Left ventricle myocardium inferior (tissue), 1 donor: Measurements from ENCODE around the gene FHDC1. TPM values are rescaled to one million over a fixed set of nuclear protein-coding genes. Genes with fewer than 3 reads are reported as not detected.

ENCODE experiments used
- DNase-seq: peaks from one replicate; pipeline ENCODE4 v3.0.0-alpha.2; 2020
- H3K27ac ChIP-seq: fragments of 200-600 bp; replicated peaks from 2 replicates; pipeline ENCODE4 v1.8.0; 2021
- H3K27me3 ChIP-seq: fragments of 200-600 bp; 2 replicates; pipeline ENCODE4 v1.8.0; 2021; ENCODE audit warnings: low read depth
- H3K36me3 ChIP-seq: fragments of 200-600 bp; 2 replicates; pipeline ENCODE4 v1.8.0; 2021
- H3K4me1 ChIP-seq: fragments of 200-600 bp; 2 replicates; pipeline ENCODE4 v1.8.0; 2021
- H3K4me3 ChIP-seq: fragments of 200-600 bp; 2 replicates; pipeline ENCODE4 v1.8.0; 2021; ENCODE audit warnings: mild to moderate bottlenecking, moderate library complexity
- H3K9me3 ChIP-seq: fragments of 200-600 bp; replicated peaks from 2 replicates; pipeline ENCODE4 v1.8.0; 2021
- intact Hi-C: fragments of 100-400 bp; cut with micrococcal nuclease; formaldehyde crosslinking; loops from one replicate; pipeline ENCODE4 v1.11.0; 2022
- total RNA-seq: library from RNA; stranded (reverse); fragmentation: NEBNext Ultra II Directional; extraction: Animal tissue kit (Norgen Biotek cat#: 25700); gene quantifications from one replicate; pipeline ENCODE4 v1.2.1, GENCODE V29; 2021
- TF ChIP-seq, protein P1 (sequence below): fragments of 200-600 bp; IDR thresholded peaks from 2 replicates; pipeline ENCODE4 v1.8.0; 2021; ENCODE audit warnings: antibody characterized with exemption, mild to moderate bottlenecking, borderline replicate concordance
- donor health status: DM: no; HTN: yes; CAD: no; lungs with severe emphysema.

The FHDC1 gene
- total RNA-seq, 1 donor from 2014 or later = 0.38 TPM

DNA sequence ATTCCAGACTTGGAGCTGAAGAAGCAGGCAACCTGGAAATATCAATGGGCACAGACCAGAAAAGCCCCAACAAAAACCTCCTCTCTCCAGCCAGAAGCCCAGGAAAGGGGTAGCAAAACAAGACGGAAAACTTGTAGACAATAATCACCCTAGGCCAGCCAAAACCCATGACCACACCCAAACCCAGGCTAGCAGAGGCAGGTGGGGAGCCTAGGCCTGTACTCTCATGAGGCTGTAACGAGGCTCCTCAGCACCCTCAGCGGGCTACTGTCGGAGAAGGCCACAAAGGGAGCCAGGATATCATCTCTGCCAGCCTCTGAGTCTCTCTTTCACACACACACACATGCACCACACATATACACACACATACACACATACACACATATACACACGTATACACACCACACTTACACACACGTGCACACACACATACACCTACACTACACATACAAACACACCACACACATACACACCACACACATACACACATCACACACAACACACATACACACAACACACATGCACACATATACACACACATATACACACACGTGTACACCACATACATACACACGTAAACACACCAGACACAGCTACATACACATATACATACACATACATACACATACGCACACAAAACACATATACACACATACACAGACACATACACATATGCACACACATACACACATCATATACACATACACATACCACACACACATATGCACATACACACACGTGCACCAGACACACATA, 90.6 kb downstream of the FHDC1 start:
- no peak overlapping the region for H3K4me3 ChIP-seq
- no peak overlapping the region for H3K27ac ChIP-seq
- DNase-seq = no peak
- TF ChIP-seq, protein P1, sequence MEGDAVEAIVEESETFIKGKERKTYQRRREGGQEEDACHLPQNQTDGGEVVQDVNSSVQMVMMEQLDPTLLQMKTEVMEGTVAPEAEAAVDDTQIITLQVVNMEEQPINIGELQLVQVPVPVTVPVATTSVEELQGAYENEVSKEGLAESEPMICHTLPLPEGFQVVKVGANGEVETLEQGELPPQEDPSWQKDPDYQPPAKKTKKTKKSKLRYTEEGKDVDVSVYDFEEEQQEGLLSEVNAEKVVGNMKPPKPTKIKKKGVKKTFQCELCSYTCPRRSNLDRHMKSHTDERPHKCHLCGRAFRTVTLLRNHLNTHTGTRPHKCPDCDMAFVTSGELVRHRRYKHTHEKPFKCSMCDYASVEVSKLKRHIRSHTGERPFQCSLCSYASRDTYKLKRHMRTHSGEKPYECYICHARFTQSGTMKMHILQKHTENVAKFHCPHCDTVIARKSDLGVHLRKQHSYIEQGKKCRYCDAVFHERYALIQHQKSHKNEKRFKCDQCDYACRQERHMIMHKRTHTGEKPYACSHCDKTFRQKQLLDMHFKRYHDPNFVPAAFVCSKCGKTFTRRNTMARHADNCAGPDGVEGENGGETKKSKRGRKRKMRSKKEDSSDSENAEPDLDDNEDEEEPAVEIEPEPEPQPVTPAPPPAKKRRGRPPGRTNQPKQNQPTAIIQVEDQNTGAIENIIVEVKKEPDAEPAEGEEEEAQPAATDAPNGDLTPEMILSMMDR = no peak
- intact Hi-C loops = no loop called here
- H3K4me1 ChIP-seq = no peaks in the 10 kb centered on the region
- H3K36me3 ChIP-seq = no peaks in the 10 kb centered on the region
- H3K27me3 ChIP-seq = peaks cover 28% of the 10 kb centered on the region
- peaks cover 35% of the 10 kb centered on the region for H3K9me3 ChIP-seq

DNA sequence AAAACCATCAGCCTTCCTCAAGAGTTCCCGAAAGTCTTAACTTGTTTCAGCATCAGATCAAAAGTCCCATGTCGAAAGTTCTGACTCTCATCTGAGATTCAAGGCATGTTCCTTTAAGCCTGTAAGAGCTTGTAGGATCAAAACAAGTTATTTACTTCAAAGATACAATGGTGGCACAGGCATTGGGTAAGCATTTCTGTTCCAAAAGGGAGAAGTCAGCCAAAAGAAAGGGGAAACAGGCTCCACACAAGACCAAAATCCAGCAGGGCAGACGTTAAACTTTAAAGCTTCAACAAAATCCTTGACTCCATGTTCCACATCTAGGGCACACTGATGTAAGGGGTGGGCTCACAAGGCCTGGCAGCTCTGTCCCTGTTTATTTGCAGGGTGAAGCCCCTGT, 91.7 kb downstream of the FHDC1 start:
- no peak overlapping the region for H3K27ac ChIP-seq
- H3K4me1 ChIP-seq = no peaks in the 10 kb centered on the region
- no peaks in the 10 kb centered on the region for H3K36me3 ChIP-seq
- TF ChIP-seq, protein P1 = no peak
- DNase-seq = no peak
- H3K27me3 ChIP-seq = peaks cover 20% of the 10 kb centered on the region
- no peak overlapping the region for H3K4me3 ChIP-seq
- intact Hi-C loops = no loop called here
- peaks cover 35% of the 10 kb centered on the region for H3K9me3 ChIP-seq

DNA sequence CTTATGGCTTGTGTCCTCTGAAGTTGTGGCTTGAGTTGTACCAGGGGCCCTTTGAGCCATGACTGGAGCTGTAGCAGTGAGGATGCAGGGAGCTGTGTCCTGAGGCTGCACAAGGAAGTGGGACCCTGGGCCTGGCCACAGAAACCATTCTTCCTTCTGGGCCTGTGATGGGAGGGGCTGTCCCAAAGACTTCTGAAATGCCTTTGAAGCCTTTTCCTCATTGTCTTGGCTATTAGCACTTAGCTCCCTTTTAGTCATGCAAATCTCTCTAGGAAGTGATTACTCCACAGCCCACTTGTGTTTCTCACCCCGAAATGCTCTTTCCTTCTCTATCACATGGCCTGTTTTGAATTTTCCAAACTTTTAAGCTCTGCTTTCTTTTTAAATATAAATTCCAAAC, 92.4 kb downstream of the FHDC1 start:
- Histone ChIP-seq H3K36me3 (no peaks in the 10 kb centered on the region), H3K4me1 (no peaks in the 10 kb centered on the region), H3K9me3 (peaks cover 35% of the 10 kb centered on the region), H3K4me3 (no peak overlapping the region), H3K27ac (no peak overlapping the region), H3K27me3 (peaks cover 17% of the 10 kb centered on the region)
- TF ChIP-seq, protein P1 = no peak
- DNase-seq = no peak
- intact Hi-C loops = no loop called here

Other genes starting within 250 kb of the FHDC1 start
- gene TIGD4, start 156.6 kb upstream of the FHDC1 start, total RNA-seq = 0.22 TPM
- 13.2 TPM for gene ARFIP1, start 156.4 kb upstream of the FHDC1 start, total RNA-seq